Stomach (tissue), 9 donors: ENCODE data around the gene KIAA1671. TPM values are rescaled to one million over a fixed set of nuclear protein-coding genes. Genes with fewer than 3 reads are reported as not detected.

ENCODE experiments used
- DNase-seq, 2 donors: peaks; one replicate each; pipeline versions ENCODE4 v3.0.0 to v3.0.0-alpha.2; 2013 to 2019
- H3K27ac ChIP-seq, 5 donors: fragments of 200-600 bp in 4 of 5; sonication (generic) in 4 of 5; one replicate each; pipeline ENCODE4 v1.5.1; 2013 to 2019; ENCODE audit warnings: mild to moderate bottlenecking in 1 of 5, moderate library complexity in 1 of 5
- H3K27me3 ChIP-seq, 3 donors: fragments of 200-600 bp; sonication (generic); one replicate each; pipeline ENCODE4 v1.5.1; 2017 to 2019; ENCODE audit warnings: mixed run types in 1 of 3
- H3K36me3 ChIP-seq, 4 donors: fragments of 200-600 bp; sonication (generic); 1 replicate in 3 of 4; 2 replicates in 1 of 4; pipeline ENCODE4 v1.5.1; 2016 to 2019
- H3K4me1 ChIP-seq, 4 donors: fragments of 200-600 bp; sonication (generic); one replicate each; pipeline ENCODE4 v1.5.1; 2016 to 2019
- H3K4me3 ChIP-seq, 4 donors: fragments of 200-600 bp; sonication (generic) in 3 of 4; one replicate each; pipeline ENCODE4 v1.5.1; 2016 to 2019; ENCODE audit warnings: mild to moderate bottlenecking in 1 of 4
- H3K9me3 ChIP-seq, 4 donors: fragments of 200-600 bp; sonication (generic); one replicate each; pipeline ENCODE4 v1.5.1; 2016 to 2019
- CTCF ChIP-seq, 7 experiments: fragments of 450-650 bp in 4 of 7; fragments of 200-600 bp in 3 of 7; sonication (generic) in 3 of 7; IDR thresholded peaks; one replicate each; pipeline ENCODE4 v1.5.1; 2016 to 2019; ENCODE audit warnings: antibody characterized with exemption in 7 of 7, control low read depth in 2 of 7, mild to moderate bottlenecking in 1 of 7
- EP300 ChIP-seq: sonication (generic); formaldehyde crosslinking; IDR thresholded peaks from one replicate; pipeline ENCODE4 v1.6.1; 2017; ENCODE audit warnings: antibody characterized with exemption
- POLR2A ChIP-seq, 4 donors: fragments of 450-650 bp; IDR thresholded peaks; one replicate each; pipeline ENCODE4 v1.6.1; 2016; ENCODE audit warnings: antibody characterized with exemption in 4 of 4, control low read depth in 2 of 4, mild to moderate bottlenecking in 1 of 4, moderate library complexity in 1 of 4
- POLR2AphosphoS5 ChIP-seq, 3 donors: sonication (generic); formaldehyde crosslinking; IDR thresholded peaks; one replicate each; pipeline ENCODE4 v1.6.1; 2016; ENCODE audit warnings: antibody characterized with exemption in 3 of 3
- WGBS, 5 donors: extraction: QIAGEN DNeasy Blood & Tissue Kit in 3 of 5; methylation state at CpG; one replicate each; pipeline versions ENCODE4 v1.1.5 to v1.1.7; 2013 to 2018; 5-methylcytosine and 5-hydroxymethylcytosine counted together
- intact Hi-C: fragments of 100-400 bp; cut with DNase I; formaldehyde crosslinking; loops from one replicate; pipeline ENCODE4 v1.15.1; 2023; ENCODE audit warnings: low total_unique reads
- polyA plus RNA-seq, 3 donors: library from polyadenylated mRNA; stranded (reverse); fragments of 200-250 nt; gene quantifications; one replicate each; pipeline ENCODE4 v1.2.3, GENCODE V29; 2013
- total RNA-seq, 5 donors: library from RNA; depleted of rRNA; stranded (reverse); fragments of >200 nt; gene quantifications; one replicate each; pipeline versions ENCODE4 v1.1.0 to v1.2.3, GENCODE V29; 2014 to 2016
- donor health status: healthy with polysubstance abuse.
- donor health status: Bipolar disorder and iron deficiency.
- donor health status: healthy.

KIAA1671 gene
- total and polyA plus RNA-seq, 8 donors: 5.7 to 80.5 (median 32.5) TPM

GRCh38 chr22:25196326-25196725 is 243.8 kb downstream of the KIAA1671 start:
- WGBS, 5 donors: 89 to 94% (median 91%) methylated on average over 5 of the region's 5 CpGs
- TF ChIP-seq EP300 (no peak), CTCF (IDR thresholded peaks at IDR 0.05) (no peak)
- H3K27me3 ChIP-seq: no peaks in the 10 kb centered on the region
- H3K36me3 ChIP-seq: peaks cover 13 to 81% (median 76%) of the 10 kb centered on the region in 4 donors
- no peak for DNase-seq
- intact Hi-C loops: no loop called here
- H3K4me1 ChIP-seq: no peaks in the 10 kb centered on the region
- no peak overlapping the region for H3K4me3 ChIP-seq
- no peaks in the 10 kb centered on the region for H3K9me3 ChIP-seq
- no peak overlapping the region for H3K27ac ChIP-seq

GRCh38 chr22:25197340-25197739 is 244.8 kb downstream of the KIAA1671 start:
- Histone ChIP-seq H3K9me3 (no peaks in the 10 kb centered on the region), H3K4me1 (no peaks in the 10 kb centered on the region), H3K27me3 (no peaks in the 10 kb centered on the region), H3K27ac (no peak overlapping the region), H3K4me3 (no peak overlapping the region), H3K36me3 (peaks cover 6 to 74% (median 70%) of the 10 kb centered on the region in 4 donors)
- no peak for DNase-seq
- intact Hi-C loops: no loop called here
- 89 to 93% (median 89%) methylated on average over 4 of the region's 4 CpGs for WGBS, 5 donors
- no peak for TF ChIP-seq POLR2A (IDR thresholded peaks at IDR 0.05)
- TF ChIP-seq POLR2AphosphoS5 (IDR thresholded peaks at IDR 0.05): no peak
- no peak for TF ChIP-seq CTCF (IDR thresholded peaks at IDR 0.05)
- no peak for TF ChIP-seq EP300

- H3K4me3 ChIP-seq: no peak within 1 kb of the TSS
- intact Hi-C loops: no loop called here
- no peaks in the 10 kb centered on the region for H3K9me3 ChIP-seq
- no peak within 1 kb of the TSS for H3K27ac ChIP-seq
- H3K4me1 ChIP-seq: no peaks in the 10 kb centered on the region
- no peak for DNase-seq
- H3K27me3 ChIP-seq: no peaks in the 10 kb centered on the region
- WGBS, 5 donors: 66 to 83% (median 78%) methylated on average over 7 to 17 of the region's 17 CpGs
- TF ChIP-seq EP300 (no peak), CTCF (IDR thresholded peaks at IDR 0.05) (no peak), POLR2AphosphoS5 (IDR thresholded peaks at IDR 0.05) (no peak), POLR2A (IDR thresholded peaks at IDR 0.05) (no peak)
- peaks cover 4 to 57% (median 45%) of the 10 kb centered on the region in 4 donors for H3K36me3 ChIP-seq
Measured at GRCh38 chr22:25199731-25200520, 247.4 kb downstream of the KIAA1671 start, which contains the start of gene CRYBB3. Gene CRYBB3 (plus strand): TSS chr22:25199858. CDS start chr22:25201397, 1,539 bp downstream.

GRCh38 chr22:25200967-25201366 is 248.5 kb downstream of the KIAA1671 start:
- H3K4me3 ChIP-seq: no peak overlapping the region
- no peaks in the 10 kb centered on the region for H3K4me1 ChIP-seq
- no peak for DNase-seq
- intact Hi-C loops: no loop called here
- peaks cover 3 to 48% (median 35%) of the 10 kb centered on the region in 4 donors for H3K36me3 ChIP-seq
- no peak for TF ChIP-seq EP300
- TF ChIP-seq POLR2AphosphoS5 (IDR thresholded peaks at IDR 0.05): no peak
- TF ChIP-seq CTCF (IDR thresholded peaks at IDR 0.05): no peak
- no peak for TF ChIP-seq POLR2A (IDR thresholded peaks at IDR 0.05)
- H3K27ac ChIP-seq: no peak overlapping the region
- 73 to 85% (median 80%) methylated on average over 7 of the region's 7 CpGs for WGBS, 5 donors
- H3K27me3 ChIP-seq: no peaks in the 10 kb centered on the region
- no peaks in the 10 kb centered on the region for H3K9me3 ChIP-seq
